ENCODE data around the gene TRAF3.
"Not testable (repeated sequence)": the region's sequence is repeated elsewhere in the genome, so short reads cannot be mapped to it uniquely, and the experiment has no call there.

The TRAF3 gene

GRCh38 chr14:102806447-102806846, 29.2 kb downstream of the TRAF3 start:
- DNase-seq (ENCODE audit: low read depth) = no peak

GRCh38 chr14:102807013-102807406, 29.8 kb downstream of the TRAF3 start:
- no peak for DNase-seq (ENCODE audit: low read depth)

DNA sequence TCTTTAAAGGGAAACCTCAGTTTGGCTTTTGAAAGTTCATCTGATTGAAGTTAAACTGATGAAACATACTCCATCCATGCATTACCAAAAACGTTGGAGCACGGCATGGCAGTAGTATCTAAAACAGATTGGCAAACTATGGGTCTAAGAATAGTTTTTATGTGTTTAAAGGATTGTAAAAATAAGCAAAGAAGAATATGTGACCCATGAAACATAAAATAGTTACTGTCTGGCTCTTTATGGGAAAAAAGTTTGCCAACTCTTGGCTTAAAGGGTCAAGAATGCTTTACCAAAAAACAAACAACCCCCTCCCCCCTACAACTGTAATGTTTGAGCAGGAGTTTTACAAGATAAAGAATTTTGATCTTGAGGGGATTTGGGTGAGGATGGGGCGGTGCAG, 32.6 kb downstream of the TRAF3 start:
- DNase-seq (ENCODE audit: low read depth) = no peak

GRCh38 chr14:102810523-102810922, 33.3 kb downstream of the TRAF3 start:
- DNase-seq (ENCODE audit: low read depth) = no peak

- DNase-seq (ENCODE audit: low read depth) = no peak
Observed at GRCh38 chr14:102811254-102811963, 34.2 kb downstream of the TRAF3 start.

DNA sequence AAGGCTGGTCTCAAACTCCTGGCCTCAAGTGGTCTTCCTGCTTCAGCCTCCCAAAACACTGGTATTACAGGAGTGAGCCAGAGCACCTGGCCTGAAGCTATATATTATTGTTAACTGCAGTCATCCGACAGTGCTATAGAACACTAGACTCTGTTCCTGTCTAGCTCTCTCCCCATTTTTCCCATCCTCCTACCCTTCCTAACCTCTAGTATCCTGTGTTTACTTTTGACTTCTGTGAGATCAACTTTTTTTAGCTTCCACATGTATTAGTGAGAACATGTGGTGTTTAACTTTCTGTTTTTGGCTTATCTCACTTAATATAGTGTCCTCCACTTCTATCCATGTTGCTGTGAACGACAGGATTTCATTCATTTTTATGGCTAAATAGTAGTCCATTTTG, 34.7 kb downstream of the TRAF3 start:
- DNase-seq (ENCODE audit: low read depth) = no peak

- no peak for DNase-seq (ENCODE audit: low read depth)
Observed at GRCh38 chr14:102813691-102814090, 36.4 kb downstream of the TRAF3 start.

DNA sequence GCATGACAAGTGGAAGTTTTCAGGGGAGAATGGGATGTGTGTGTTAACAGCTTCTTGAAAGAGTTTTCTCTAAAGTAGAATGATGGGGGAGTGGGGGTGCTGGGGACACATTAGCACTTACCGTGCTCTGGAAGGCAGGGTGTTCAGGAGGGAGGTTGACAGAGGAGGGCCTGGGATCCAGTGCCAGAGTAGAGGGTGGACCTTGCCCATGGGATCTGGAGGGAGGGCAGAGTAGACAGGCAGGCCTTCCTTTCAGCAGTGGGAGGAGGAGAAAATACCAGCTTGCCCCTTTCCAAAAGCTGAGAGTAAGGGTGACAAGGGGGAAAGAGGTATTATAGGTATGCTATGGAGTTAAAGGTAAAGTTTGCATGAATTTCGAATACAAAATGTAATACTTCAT, 40.1 kb downstream of the TRAF3 start:
- DNase-seq (ENCODE audit: low read depth) = no peak

DNA sequence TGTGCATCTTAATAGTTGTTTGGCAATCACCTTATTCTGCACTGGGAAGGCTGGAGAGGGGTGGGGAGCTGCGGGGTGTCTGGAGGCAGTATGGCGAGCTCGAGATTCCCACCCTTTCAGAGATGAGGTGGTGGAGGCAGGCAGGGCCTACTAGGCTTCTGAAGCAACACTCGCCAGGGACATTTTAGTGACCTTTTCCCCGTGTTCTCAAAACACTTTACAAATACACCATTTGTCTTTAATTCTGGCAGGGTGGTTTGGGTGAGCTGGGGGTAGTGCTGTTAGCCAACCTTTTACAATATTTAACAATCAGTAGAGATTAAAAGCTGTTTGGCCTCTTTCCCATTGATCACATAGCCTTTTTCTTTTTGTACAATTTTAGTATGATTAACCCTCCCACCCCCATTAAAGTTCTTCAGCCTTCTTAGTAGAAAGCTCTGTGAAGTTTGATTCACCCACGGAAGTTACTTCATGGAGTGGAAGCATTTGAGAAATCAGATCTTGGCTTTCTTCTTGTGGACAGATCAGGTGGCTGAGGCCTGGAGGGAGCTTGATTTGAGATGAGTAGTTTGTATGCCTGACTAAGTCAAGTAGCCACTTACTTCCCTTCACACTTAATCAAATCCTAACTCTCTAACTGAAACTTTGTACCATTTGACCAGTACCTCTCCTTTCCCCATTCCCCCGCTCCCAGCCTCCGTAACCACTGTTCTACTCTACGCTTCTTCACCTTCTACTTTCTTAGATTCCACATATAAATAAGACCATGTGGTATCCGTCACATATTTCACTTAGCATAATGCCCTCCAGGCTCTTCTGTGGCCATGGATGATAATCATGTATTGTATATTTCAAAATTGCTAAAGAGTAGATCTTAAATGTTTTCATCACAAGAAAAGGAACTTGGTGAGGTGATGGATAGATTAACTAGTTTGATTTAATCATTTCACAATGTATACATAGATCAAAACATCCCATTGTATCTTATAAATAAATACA, 41.0 kb downstream of the TRAF3 start:
- no peak for DNase-seq (ENCODE audit: low read depth)

DNA sequence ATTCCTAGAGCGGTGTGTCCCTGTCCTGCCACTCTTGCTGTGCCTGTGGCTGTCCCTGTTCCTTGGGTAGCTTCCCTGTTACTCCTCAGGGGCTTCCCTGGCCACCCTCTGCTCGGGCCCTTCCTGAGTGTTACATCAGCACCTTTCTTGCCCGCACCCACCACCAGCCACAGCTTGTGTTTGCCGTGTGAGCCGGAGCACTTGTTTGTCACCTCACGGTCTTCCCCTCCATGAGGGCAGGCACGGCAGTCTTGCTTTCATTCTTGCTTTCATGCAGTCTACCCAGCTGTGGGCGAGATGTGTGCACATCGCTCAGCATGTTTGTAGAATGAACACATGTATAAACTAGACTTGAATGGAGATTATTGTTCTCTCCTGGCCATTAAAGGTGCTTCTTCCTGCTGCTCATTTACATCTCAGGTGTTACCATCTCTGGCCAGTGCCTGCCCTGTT, 42.0 kb downstream of the TRAF3 start:
- DNase-seq (ENCODE audit: low read depth) = peak; percentile 35

DNA sequence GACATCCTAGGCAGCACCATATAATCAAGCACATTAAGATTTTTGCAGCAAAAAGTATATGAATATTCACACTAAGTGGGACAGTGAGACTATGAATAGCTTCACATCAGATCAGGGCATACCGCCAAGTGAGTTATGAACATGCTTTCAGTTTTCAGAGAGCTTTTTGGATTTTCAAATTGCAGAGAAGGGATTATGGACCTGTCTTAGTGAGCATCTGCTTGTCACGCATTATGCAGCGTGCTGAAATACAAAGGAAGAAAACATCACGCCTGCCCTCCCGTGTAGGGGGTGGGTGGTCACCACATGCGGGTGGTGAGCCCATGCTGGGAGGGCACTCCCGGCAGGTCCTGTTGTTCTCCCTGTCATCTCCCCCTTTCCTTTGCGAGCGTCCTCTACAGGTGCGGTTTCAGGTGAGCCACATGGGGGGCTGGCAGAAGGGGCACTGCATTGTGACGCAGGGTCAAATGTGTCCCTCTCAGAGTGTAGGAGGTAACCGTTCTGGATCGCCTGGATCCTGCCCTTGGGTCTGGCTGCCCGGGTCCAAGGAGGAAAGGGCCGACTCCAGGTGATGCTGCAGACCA, 42.6 kb downstream of the TRAF3 start:
- no peak for DNase-seq (ENCODE audit: low read depth)

DNA sequence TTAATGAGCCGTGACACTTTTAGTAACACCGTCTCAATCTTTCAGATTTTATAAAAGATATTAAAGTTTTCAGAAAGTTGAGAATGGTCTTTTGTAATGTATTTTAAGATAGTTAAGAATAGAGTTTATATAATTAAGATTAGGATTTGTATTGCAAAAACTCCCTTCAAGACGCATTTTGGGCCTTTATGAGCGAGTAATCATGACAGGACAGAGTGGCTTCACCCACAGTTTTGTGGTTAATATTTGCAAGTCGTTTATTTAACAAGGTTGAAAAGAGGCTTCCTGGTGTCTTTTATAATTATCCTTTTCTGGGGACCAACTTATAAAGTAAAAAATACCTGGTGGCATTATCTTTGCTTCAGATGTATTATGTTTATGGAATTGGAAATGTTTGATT, 44.0 kb downstream of the TRAF3 start:
- DNase-seq (ENCODE audit: low read depth) = no peak

DNA sequence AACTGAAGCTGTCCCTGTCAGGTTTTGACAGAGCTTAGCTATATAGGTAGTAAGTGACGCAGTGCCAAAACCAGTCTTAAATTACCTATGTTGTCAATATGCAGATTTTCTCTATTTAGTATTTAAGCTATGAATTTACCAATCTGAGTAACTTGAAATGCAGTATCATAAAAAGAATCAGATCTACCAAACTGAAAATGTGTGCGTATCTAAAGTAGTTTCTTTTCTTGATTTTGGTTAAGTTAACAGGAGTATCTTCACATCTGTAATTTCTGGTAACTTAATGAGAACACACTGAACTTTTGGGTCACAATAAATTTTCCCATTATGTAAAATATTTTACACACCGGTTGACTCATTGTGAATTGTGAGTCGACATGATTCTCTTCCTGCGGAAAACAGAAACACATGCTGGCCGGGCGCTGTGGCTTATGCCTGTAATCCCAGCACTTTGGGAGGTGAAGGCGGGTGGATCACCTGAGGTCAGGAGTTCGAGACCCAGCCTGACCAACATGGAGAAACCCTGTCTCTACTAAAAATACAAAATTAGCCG, 45.1 kb downstream of the TRAF3 start:
- DNase-seq (ENCODE audit: low read depth) = no peak

- not testable (repeated sequence) for DNase-seq (ENCODE audit: low read depth)
Observed at GRCh38 chr14:102822887-102823286, 45.6 kb downstream of the TRAF3 start.

- DNase-seq (ENCODE audit: low read depth) = no peak
Observed at GRCh38 chr14:102823546-102823945, 46.3 kb downstream of the TRAF3 start.

- no peak for DNase-seq (ENCODE audit: low read depth)
Observed at GRCh38 chr14:102824832-102825231, 47.6 kb downstream of the TRAF3 start.

DNA sequence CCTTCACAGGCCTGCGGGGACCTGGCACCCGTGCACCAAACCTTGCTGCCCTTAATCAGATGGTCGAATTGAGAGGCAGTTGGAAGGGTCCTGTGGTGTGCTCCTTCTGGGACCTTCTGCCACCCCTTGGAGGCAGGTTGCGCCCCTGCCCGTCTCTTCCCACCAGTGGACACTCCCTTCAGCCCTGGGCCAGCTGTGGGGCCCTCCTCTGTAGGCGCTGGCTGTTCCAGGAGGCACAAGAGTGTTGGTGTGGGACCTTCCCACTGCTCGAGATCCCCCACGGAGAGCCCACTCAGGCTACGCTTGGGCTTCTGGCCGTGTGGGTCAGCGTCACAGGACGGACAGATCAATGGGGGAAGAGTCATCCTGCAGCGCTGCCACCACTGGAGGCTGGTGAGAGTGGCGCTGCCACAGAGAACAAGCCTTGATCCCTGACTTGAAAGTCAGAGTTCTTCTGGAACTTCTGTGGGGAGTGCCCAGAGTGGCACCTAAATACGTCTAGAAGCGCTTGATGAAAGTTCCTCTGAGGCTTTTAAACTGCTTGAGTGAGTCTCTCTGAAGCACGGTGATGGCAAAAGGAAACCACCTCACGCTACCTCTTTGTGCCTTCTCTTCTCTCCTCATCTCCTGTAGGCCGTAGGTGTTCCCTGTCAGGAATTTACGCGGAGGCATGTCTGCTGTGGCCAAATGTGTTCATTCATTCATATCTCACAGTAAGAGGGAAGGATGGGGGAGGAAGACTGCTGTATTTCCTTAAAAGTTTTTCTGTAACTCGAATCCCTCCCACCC, 48.3 kb downstream of the TRAF3 start:
- DNase-seq (ENCODE audit: low read depth) = no peak

- no peak for DNase-seq (ENCODE audit: low read depth)
Observed at GRCh38 chr14:102826161-102826560, 48.9 kb downstream of the TRAF3 start.

- no peak for DNase-seq (ENCODE audit: low read depth)
Observed at GRCh38 chr14:102826751-102827675, 49.8 kb downstream of the TRAF3 start.

- DNase-seq (ENCODE audit: low read depth) = no peak
Observed at GRCh38 chr14:102827716-102828115, 50.5 kb downstream of the TRAF3 start.

Measured in stimulated activated CD8-positive, alpha-beta memory T cell treated with anti-CD3 and anti-CD28 coated beads, Interleukin-12 subunit alpha, Interleukin-12 subunit beta, amount 100 ng/mL, for 4 hours (primary cell).